HG03565 (cell line): ENCODE measurements around the gene SULT4A1.

Source experiments
- ATAC-seq: cut with Tn5 transposase; IDR thresholded peaks from one replicate; pipeline ENCODE4 v1.9.1; 2021; ENCODE audit warnings: mild to moderate bottlenecking, moderate library complexity; ENCODE audit not compliant: unreplicated experiment

The SULT4A1 gene

GRCh38 chr22:43812149-43812842, 50.0 kb downstream of the SULT4A1 start, which contains the start of gene EFCAB6:
Gene EFCAB6, minus strand, starts transcription at chr22:43812305. Its CDS starts 29,987 bp downstream, at chr22:43782318.
- ATAC-seq, result peak; percentile 71

DNA sequence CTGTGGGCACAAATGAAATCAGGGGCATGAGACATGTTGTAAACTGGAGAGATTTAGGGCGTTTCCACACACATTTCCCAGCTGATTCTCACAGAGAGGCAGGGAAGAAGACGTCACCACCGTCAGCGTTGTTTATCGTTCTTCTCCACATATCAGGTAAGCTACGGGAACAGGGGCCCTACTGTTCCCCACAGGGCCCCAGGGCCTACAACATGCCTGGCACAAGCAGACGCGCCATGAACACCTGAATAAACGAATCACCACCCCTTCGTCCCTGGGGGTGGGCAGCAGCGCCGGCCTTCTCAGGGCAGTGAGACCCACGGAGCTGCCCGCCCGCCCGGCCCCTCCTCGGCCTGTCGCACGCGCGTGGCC, 50.5 kb downstream of the SULT4A1 start:
- no peak for ATAC-seq

DNA sequence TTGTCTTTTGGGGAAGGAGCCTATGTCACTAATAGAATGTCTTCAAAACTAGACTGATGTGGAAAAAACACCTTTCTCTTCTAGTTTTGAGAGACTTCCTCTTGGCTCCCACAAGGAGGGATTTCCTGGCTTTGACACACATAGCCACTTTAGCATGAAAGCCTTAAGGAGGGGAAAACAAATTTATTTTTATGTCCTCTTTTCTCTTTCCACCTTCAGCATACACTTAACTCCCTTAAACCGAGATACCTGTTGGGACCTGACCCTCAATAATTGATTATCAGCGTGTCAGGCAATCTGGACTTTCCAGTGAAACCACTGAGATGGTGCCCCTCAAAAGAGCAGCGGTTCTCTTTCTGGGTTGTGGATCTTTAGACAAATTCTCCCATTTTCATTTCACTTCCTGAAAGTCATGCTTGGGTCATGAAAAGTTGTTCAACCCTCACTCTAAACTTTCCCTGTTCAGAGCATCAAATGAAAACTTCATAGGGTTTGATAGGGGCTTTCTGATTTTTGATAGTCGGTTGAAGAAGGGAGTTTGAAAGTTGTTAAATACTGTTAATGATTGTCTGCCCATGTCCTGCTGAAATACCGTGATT, 59.3 kb downstream of the SULT4A1 start:
- no peak for ATAC-seq

GRCh38 chr22:43800970-43801369, 61.3 kb downstream of the SULT4A1 start:
- no peak for ATAC-seq

DNA sequence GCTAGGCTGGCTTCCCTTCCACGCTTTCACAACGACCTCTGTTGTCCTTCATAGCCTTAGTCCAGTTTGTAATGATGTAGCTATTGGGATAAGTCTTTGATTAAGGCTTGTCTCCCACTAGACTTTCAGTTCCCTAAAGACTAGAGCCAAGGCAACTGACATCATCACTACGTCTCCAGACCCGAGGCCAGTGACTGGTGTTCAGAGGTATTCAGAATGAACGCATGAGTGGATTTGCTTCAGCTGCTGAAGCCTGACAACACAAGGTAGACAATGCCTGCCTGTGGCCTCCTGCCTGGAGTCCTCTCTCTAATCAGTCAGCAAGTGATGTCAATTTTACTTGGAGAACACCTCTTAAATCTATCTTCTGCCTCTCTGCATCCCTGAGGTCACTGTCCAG, 63.8 kb downstream of the SULT4A1 start:
- no peak for ATAC-seq

DNA sequence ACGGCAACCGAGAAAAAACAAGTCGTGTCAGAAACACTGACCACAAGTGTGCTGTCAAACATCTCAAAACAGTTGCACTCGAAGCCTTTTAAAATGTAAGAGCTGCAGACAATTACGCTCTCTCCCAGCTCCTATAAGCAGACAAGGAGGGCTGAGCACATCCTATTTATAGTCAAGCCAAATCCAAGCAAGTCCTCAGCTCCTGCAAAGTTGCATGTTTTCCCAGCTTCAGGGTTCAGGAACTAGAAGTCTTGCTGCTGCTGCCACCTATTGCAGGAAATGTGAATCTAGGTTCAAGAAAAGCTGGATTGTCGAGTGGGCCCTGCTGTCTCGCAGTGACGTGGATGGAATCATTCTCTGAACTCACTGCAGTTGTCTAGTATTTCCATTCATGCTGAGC, 65.7 kb downstream of the SULT4A1 start:
- no peak for ATAC-seq

DNA sequence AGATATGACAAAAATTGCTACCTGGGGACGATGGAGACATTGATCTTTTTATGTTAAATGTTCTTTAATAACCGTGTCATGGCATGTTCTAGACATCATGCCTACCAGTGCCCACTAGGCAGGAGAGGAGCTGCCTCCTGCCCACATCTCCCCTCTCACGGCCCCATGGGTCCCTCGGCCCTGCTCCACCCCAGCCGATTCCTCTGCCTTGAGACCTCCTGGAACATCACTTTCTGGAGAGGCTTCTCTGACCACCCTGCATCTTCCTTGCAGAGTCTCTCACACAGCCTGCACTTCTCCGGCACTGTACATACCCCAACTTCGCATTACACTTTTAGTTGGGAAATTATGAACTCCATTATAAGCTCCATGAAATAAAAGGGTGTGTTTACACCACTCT, 67.0 kb downstream of the SULT4A1 start:
- ATAC-seq, result no peak

GRCh38 chr22:43792905-43793304, 69.4 kb downstream of the SULT4A1 start:
- ATAC-seq, result no peak

GRCh38 chr22:43789452-43789851, 72.9 kb downstream of the SULT4A1 start:
- ATAC-seq, result no peak

DNA sequence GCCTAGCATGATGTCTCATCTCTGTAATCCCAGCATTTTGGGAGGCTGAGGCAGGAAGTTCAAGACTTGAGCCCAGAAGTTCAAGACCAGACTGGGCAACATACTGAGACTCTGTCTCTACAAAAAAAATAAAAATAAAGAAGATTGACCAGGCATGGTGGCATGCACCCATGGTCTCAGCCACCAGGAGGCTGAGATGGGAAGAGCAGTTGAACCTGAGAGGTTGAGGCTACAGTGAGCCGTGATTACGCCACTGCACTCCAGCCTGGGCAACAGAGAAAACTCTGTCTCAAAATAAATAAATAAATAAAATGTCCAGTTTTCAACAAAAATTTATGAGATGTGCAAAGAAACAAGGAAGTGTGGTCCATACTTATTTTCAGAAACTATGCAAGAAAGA, 78.5 kb downstream of the SULT4A1 start:
- ATAC-seq, result no peak

GRCh38 chr22:43782448-43782847, 79.9 kb downstream of the SULT4A1 start:
- no peak for ATAC-seq

DNA sequence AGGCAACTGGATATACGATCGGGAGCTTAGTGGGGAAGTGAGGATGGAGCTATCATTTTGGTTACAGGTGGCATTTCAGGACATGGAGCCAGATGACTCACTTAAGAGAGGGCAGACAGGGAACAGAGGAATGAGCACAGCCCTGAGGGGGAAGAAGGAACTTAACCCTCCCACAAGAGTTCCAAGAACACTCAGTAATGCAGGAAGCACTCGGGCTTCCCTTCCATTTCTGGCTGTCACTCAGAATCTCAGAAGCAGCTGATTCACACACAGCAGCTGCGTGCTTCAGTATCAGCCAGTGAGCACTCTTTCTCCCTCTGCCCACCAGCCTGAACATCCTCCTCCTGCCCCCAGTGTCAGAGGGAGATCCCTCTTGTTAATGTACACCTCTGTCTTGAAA, 85.0 kb downstream of the SULT4A1 start:
- no peak for ATAC-seq

DNA sequence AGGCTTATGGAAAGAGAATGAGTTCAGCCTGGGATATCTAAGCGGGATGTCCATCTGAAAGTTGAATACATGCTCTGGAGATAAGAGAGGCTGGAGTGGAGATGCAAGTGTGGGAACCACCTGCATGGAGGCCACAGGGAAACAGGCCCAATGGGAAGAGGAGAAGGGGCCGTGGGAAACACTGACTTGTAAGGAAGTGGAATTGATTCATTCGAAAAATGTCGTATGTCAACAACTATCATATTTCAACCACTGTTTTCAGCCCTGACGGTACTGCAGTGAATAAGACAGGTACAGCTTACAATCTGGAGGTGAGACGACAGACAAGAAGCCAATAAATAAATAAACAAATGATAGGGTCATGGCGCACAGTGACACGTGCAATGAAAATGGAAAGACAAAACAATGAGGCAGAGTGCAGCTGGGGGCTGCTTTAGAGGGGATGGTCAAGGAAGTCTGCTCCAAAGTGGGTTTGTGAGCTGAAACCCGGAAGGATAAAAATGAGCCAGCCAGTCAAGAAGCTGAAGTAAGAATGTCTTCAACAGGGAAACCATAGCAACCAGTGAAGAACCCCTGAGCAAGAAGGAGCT, 86.1 kb downstream of the SULT4A1 start:
- no peak for ATAC-seq
